NCI-H2196 treated with DMSO at 0.1 percent for 48 hours (cell line): ENCODE measurements around the gene NABP1.

ENCODE experiments used
- DNase-seq: peaks from one replicate; lab custom pipeline; 2025; ENCODE audit not compliant: unreplicated experiment; lab: John Stamatoyannopoulos, UW

Gene NABP1

GRCh38 chr2:191646163-191646902 is 31.6 kb upstream of the NABP1 start:
- DNase-seq, result no peak

DNA sequence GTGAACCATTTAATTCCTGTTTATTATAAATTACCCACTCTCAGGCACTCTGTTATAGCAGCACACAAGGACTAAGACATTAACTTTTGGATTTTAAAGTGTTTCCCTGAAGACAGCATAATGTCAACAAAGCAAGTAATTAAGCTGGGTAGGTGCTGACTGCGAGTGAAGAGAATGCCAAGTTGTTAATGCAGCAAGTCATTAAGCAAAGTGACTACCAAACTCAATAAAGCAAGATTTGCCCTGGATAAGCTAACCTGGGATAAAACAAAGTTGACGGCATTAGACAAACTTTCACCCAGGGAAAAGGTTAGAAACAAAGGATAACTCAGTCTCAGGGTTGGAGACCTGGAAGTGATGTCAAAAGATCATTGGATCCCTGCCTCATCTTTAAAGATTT is 28.4 kb upstream of the NABP1 start:
- no peak for DNase-seq

DNA sequence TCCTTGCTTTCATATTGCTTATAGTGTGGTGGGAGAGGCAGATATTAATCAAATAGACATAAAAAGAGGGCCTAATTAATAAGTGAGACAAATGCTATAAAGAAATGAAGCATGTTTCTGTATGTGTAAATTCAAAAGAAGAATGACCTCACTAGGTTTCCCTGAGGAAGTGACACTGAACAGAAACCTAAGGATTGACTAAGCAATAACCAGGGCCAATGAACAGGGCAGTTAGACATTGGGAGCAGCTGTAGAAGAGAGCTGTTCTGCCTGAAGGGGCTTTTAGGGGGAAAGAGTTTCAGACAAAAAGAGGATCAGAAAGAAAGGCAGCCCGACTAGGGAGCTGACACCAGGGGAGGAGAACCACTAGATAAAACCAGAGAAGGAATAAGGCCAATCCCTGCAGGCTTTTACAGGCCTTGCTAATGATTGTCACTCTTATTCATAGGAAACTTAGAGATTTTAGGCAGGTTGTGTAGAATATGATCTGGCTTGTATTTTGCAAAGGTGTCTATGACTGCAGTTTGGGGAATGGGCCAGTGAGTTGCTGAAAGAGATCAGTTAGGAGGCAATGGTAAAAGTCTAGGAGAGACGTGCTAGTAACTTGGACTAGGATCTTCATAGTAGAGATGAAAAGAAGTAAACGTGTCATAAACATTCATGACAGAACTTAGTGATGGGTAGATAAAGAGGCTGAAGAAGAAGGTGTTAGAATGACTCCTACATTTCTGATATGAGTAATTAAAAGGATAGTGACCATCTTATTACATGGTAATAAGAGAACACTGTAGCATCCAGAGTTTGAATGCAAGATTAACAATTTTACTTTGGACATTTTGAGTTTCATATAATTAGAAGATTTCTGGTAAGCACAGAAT is 26.8 kb upstream of the NABP1 start:
- no peak for DNase-seq

DNA sequence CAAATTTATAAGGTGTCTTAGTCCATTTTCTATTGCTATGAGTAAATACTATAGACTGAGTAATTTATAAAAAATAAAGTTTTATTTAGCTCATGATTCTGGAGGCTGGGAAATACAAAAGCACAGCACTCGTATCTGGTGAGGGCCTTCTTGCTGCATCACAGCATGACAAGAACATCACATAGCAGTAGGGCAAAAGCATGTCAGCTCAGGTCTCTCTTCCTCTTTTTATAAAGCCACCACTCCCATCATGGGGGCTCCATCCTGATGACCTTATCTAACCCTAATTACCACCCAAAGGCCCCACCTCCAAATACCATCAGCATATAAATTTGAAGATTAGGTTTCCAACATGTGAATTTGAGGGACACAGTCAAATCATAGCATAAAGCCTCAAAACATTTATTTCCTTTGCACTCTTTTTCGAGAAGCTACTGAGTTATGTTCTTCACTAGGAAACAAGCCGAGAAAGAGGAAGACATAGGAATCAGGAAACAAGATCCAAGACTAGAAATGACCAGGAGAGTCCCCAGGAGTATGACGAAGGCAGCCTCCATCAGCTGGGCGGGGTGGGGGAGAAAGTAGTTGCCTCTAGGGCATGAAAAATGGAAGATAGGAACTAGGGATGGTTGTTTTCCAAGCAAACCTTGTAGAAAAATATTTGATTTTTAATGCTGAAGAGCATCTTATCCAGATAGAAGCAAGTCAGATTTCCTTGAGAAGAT is 24.1 kb upstream of the NABP1 start:
- no peak for DNase-seq

DNA sequence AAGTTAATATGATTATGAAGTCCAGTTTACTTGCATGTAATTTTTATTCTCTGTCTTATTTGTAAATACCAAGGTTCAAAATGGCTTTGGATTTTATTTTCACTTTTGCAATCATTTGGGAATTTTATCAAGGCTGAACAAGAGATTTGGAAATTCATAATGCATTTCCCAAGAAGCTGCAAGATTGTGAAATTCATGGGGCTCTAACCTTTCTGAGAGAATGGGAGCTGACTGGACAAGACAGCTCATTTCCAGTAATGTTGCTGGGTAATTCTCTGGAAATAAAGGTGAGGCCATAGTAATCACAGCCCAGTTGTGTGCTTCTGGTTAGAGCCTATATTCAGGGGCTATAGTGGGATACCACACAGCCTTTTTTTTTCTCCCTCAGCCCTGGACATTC is 21.5 kb upstream of the NABP1 start:
- no peak for DNase-seq

DNA sequence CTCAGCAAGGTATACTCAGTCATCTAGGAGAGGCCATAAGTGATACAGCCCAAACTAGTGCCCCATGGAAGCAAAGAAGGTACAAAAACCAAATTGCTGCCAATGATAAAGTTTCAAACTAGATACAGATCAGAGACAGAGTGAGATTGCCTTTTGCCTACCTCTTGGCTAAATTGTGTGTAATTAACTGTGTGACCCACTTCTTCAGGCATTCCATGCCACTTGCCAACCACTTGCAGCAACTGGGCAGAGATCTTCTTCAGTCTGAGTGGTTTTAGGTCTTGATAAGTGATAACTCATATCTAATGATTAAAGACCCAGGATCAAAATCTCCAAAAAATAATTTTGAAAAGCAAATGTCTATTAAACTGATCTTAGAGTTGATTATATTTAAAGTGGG is 21.1 kb upstream of the NABP1 start:
- DNase-seq, result no peak

- no peak for DNase-seq
Observed at GRCh38 chr2:191657977-191658376, 20.0 kb upstream of the NABP1 start.

GRCh38 chr2:191659198-191659597 is 18.7 kb upstream of the NABP1 start:
- DNase-seq, result no peak

GRCh38 chr2:191660575-191660974 is 17.4 kb upstream of the NABP1 start:
- DNase-seq, result no peak

GRCh38 chr2:191661097-191661924 is 16.6 kb upstream of the NABP1 start:
- DNase-seq, result no peak

DNA sequence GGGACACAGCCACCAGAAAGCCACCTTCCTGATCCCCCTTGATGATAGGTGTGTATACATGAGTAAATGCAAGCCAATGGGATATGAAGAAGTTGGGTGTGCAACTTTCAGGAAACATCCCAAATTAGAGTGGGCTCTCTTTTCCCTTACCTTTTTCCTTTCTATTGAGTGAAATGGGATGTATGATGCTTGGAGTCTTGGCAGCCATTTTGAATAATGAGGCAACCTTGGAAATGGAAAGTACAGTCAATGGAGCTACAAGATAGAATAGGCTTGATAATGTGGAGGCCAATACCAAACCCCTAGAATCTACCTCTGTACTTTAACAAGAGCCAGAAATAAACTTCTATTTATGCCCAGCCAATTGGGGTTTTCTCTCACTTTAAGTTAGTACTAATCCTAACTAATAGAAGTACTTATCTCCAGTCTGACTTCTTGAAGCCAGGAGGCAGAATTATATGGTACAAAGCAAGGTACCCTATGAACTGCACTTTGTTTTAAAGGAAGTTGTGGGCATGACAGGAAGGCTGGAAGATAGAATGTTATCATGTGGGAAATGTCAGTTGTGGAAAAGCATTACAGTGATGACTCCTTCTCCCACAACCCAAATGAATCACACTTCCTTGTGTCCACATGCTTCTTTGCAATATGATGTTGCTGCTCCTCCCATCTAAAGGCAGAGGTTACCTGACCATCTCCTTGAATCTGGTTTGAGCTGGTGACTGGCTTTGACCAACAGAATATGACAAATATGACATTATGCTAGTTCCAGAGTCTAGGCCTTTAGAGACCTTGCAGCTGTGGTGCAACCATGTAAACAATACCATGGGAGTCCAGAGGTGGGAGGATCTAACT is 12.9 kb upstream of the NABP1 start:
- no peak for DNase-seq

- no peak for DNase-seq
Observed at GRCh38 chr2:191666226-191666625, 11.7 kb upstream of the NABP1 start.

DNA sequence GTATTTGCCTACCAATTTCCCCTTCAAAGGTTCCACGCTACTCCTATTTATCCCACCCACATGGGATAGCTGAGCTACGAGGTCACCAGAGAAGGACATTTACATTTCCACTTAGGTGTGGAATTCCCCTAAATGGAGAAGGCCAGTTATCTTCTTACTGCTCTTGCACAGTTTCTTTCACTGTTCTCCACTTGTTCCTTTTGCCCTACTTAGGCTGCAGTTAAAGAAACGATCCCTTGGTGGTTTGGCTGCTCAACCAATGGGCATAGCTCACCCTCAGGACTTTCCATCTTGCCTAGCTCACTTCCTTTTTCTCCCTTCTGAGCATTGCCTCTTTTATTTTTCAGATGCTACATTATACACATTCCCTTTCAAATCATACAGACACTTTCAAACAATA is 11.2 kb upstream of the NABP1 start:
- no peak for DNase-seq

- DNase-seq, result no peak
Observed at GRCh38 chr2:191670076-191670475, 7.9 kb upstream of the NABP1 start.

- no peak for DNase-seq
Observed at GRCh38 chr2:191670787-191671186, 7.1 kb upstream of the NABP1 start.

DNA sequence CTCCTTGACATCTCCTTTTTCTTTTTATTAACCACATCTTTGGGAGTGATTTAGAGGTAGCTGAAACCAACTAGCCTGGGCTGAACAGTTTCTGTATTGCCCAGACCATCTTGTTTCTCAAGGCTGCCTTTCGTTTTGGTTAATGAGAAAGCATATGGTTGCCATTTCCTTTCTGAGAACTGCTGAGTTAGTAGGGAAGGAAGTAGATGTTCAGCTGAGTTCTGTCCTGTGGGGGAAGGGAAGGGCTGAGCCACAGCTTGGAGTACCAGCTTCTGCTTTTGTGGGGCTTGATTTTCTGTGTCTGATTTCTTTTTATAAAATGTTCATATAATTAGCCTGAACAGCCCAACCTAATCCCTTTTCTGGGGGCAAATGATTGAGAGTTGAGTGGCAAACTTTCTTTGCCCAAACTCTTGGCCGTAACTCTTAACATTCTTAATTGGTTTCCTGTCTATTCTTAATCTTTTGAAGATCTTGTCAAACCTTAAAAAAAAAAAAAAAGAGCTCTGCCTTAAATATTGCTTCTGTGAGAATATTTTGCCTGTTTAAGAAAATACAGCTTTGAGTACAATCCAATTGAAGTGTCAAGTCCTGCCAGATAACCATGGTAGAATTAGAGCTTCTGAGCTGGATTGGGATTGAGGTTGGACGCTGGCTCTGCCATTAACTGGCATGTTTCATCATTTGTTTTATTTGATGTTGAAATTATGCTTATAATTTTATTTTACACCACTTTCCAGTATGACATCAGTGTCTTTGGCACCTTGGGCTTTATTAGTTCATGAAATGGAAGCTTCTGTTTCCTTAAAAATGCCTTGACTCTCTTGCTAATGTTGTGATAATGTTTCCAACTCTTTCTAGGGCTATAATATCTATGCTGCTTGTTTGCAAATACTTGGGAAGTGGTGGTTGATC is 1.9 kb upstream of the NABP1 start:
- no peak for DNase-seq

DNA sequence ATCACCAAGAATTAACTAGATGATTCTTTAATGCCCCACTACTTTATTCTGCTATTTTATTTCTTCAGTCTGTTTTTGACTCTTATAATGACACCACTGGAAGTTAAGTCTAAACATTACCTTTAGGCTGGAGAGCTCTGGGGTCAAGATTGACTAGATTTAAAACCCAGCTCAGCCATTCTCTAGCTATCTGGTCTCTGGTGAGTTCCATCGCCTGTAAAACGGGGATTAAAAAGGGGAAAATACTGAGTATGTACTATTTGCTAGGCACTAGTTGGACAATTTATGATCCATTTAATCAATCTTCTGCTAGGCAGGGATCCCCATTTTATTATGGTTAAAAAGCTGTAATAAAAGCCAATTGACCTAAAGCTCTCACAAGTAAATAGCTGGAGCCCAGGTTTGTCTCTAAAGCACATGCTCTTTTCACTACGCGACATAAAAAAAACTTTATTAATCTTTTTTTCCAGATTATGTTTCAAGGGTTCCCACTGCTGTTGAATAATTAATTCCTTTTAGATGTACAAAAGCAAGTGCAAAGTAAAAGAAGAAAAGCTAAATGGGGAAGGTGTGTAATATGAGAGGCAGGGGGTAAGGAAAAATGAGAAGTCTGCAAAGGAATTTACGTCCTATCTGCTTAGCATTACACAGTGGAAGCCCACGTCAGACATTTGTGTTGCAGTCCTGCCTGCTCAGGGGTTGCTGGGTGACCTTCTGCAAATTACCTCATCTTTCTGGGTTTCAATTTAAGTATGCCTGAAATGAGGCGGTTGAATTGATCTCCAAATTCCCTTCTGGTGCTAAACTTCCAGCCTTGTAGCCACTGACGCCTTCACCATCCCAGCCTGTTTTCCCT is 918 bp upstream of the NABP1 start:
- no peak for DNase-seq
